ENCODE data around the gene DHX32. TPM values are rescaled to one million over a fixed set of nuclear protein-coding genes. Genes with fewer than 3 reads are reported as not detected.

Gene DHX32
- total RNA-seq, 1 experiment from 2014 or later, result 32.2 TPM

- DNase-seq, result no peak
- no peaks in the 10 kb centered on the region for H3K36me3 Mint-ChIP-seq (ENCODE audit: insufficient read depth, unreplicated experiment)
- TF ChIP-seq CTCF (IDR thresholded peaks at IDR 0.05; ENCODE audit: unreplicated experiment), result no peak
- H3K4me3 Mint-ChIP-seq (ENCODE audit: low read depth, unreplicated experiment), result no peak overlapping the region
- no peak overlapping the region for H3K27ac Mint-ChIP-seq (ENCODE audit: unreplicated experiment)
- H3K9me3 Mint-ChIP-seq (ENCODE audit: low read depth, unreplicated experiment), result no peaks in the 10 kb centered on the region
- no TSS peak for BruUV-seq (replicated peaks)
- no peaks in the 10 kb centered on the region for H3K4me1 Mint-ChIP-seq (ENCODE audit: low read depth, unreplicated experiment)
- CTCF ChIA-PET, result no interaction called here
- intact Hi-C loops (cut with micrococcal nuclease; ENCODE audit: unreplicated experiment), result loop anchor here (5.0 to 10.0 kb wide), 2 partner anchors 107 to 640 kb away; no protein-coding TSS in a partner anchor
- H3K27me3 Mint-ChIP-seq (ENCODE audit: unreplicated experiment), result no peaks in the 10 kb centered on the region
Observed at GRCh38 chr10:125865120-125865519, 16.0 kb downstream of the DHX32 start.

GRCh38 chr10:125859128-125859817 lies 21.8 kb downstream of the DHX32 start:
- no peaks in the 10 kb centered on the region for H3K9me3 Mint-ChIP-seq (ENCODE audit: low read depth, unreplicated experiment)
- no peak overlapping the region for H3K4me3 Mint-ChIP-seq (ENCODE audit: low read depth, unreplicated experiment)
- H3K36me3 Mint-ChIP-seq (ENCODE audit: insufficient read depth, unreplicated experiment), result peaks cover 5% of the 10 kb centered on the region
- TF ChIP-seq CTCF (IDR thresholded peaks at IDR 0.05; ENCODE audit: unreplicated experiment), result no peak
- CTCF ChIA-PET, result no interaction called here
- H3K27ac Mint-ChIP-seq (ENCODE audit: unreplicated experiment), result no peak overlapping the region
- no peak for DNase-seq
- no peaks in the 10 kb centered on the region for H3K27me3 Mint-ChIP-seq (ENCODE audit: unreplicated experiment)
- intact Hi-C loops (cut with micrococcal nuclease; ENCODE audit: unreplicated experiment), result no loop called here
- H3K4me1 Mint-ChIP-seq (ENCODE audit: low read depth, unreplicated experiment), result no peaks in the 10 kb centered on the region
- BruUV-seq (replicated peaks), result no TSS peak

GRCh38 chr10:125857185-125857760 lies 23.8 kb downstream of the DHX32 start:
- no peaks in the 10 kb centered on the region for H3K4me1 Mint-ChIP-seq (ENCODE audit: low read depth, unreplicated experiment)
- DNase-seq, result no peak
- CTCF ChIA-PET, result no interaction called here
- no peak for TF ChIP-seq CTCF (IDR thresholded peaks at IDR 0.05; ENCODE audit: unreplicated experiment)
- H3K27me3 Mint-ChIP-seq (ENCODE audit: unreplicated experiment), result no peaks in the 10 kb centered on the region
- H3K4me3 Mint-ChIP-seq (ENCODE audit: low read depth, unreplicated experiment), result no peak overlapping the region
- BruUV-seq (replicated peaks), result no TSS peak
- peaks cover 14% of the 10 kb centered on the region for H3K36me3 Mint-ChIP-seq (ENCODE audit: insufficient read depth, unreplicated experiment)
- intact Hi-C loops (cut with micrococcal nuclease; ENCODE audit: unreplicated experiment), result no loop called here
- no peak overlapping the region for H3K27ac Mint-ChIP-seq (ENCODE audit: unreplicated experiment)
- H3K9me3 Mint-ChIP-seq (ENCODE audit: low read depth, unreplicated experiment), result no peaks in the 10 kb centered on the region

GRCh38 chr10:125852487-125852886 lies 28.6 kb downstream of the DHX32 start:
- Mint-ChIP-seq H3K36me3 (ENCODE audit: insufficient read depth, unreplicated experiment) (peaks cover 26% of the 10 kb centered on the region), H3K27me3 (ENCODE audit: unreplicated experiment) (no peaks in the 10 kb centered on the region), H3K9me3 (ENCODE audit: low read depth, unreplicated experiment) (no peaks in the 10 kb centered on the region), H3K4me1 (ENCODE audit: low read depth, unreplicated experiment) (no peaks in the 10 kb centered on the region), H3K4me3 (ENCODE audit: low read depth, unreplicated experiment) (no peak overlapping the region), H3K27ac (ENCODE audit: unreplicated experiment) (no peak overlapping the region)
- no peak for DNase-seq
- TF ChIP-seq CTCF (IDR thresholded peaks at IDR 0.05; ENCODE audit: unreplicated experiment), result no peak
- BruUV-seq (replicated peaks), result no TSS peak
- CTCF ChIA-PET, result no interaction called here
- intact Hi-C loops (cut with micrococcal nuclease; ENCODE audit: unreplicated experiment), result no loop called here
